ENCODE results near the gene SEPTIN2.

- TF ChIP-seq PATZ1 (CRISPR knock-in tag; IDR thresholded peaks at IDR 0.05; ENCODE audit: borderline replicate concordance) (no peak), TSHZ2 (CRISPR knock-in tag; IDR thresholded peaks at IDR 0.05) (no peak), ISL1 (CRISPR knock-in tag; IDR thresholded peaks at IDR 0.05) (no peak)
Observed at GRCh38 chr2:241272303-241273209, 43.2 kb upstream of the SEPTIN2 start.
